K562 (cell line): ENCODE measurements around the gene HES5.

Source experiments
- FOS ChIP-seq: IDR thresholded peaks from 3 replicates; pipeline ENCODE4 v1.6.1; 2011; ENCODE audit not compliant: insufficient read length; ENCODE audit errors: extremely low read depth
- HCFC1 ChIP-seq: IDR thresholded peaks from 2 replicates; pipeline ENCODE4 v1.6.1; 2012; ENCODE audit warnings: low read depth, low read length, improper control_type of control experiment
- KLF16 ChIP-seq: IDR thresholded peaks from 2 replicates; pipeline ENCODE4 v1.6.1; 2016; ENCODE audit warnings: antibody characterized with exemption
- POLR2A ChIP-seq: fragments of 450-650 bp; conservative IDR thresholded peaks from 2 replicates; pipeline ENCODE4 v1.6.1; 2016
- SAFB ChIP-seq: fragments of 200-400 bp; formaldehyde crosslinking; IDR thresholded peaks from 2 replicates; pipeline ENCODE4 v1.6.1; 2017; ENCODE audit warnings: low read depth, low read length, borderline replicate concordance
- SIN3A ChIP-seq, 2 experiments: fragments of 150-350 bp in 1 of 2; IDR thresholded peaks; 2 replicates each; pipeline ENCODE4 v1.6.1; 2011 to 2016; ENCODE audit warnings: borderline replicate concordance in 2 of 2, low read depth in 2 of 2, low read length in 2 of 2, mild to moderate bottlenecking in 2 of 2, moderate library complexity in 2 of 2; ENCODE audit not compliant: control insufficient read depth in 1 of 2
- TF ChIP-seq, protein P1 (sequence below): fragments of 450-650 bp; IDR thresholded peaks from 2 replicates; pipeline ENCODE4 v1.6.1; 2018; ENCODE audit not compliant: partially characterized antibody

DNA sequence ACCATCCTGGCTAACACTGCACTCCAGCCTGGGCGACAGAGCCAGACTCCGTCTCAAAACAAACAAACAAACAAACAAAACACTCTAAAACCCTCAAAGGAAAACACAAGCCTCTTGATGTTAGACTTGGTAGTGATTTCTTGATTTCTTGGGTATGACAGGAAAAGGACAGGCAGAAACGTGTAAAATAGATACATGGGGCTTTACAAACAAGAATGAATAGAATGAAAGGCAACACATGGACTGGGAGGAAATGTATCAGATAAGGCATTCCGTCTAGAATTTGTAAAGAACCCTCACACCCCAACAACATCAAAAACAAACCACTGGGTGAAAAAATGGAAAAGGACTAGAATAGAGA lies 48.7 kb upstream of the HES5 start:
- TF ChIP-seq POLR2A (no peak), HCFC1 (no peak), FOS (no peak), KLF16 (no peak), SAFB (no peak), SIN3A (IDR thresholded peaks at IDR 0.05; ENCODE audit: borderline replicate concordance in 2 of 2, control insufficient read depth in 1 of 2, low read depth in 2 of 2, low read length in 2 of 2) (no peak)
- TF ChIP-seq, protein P1, sequence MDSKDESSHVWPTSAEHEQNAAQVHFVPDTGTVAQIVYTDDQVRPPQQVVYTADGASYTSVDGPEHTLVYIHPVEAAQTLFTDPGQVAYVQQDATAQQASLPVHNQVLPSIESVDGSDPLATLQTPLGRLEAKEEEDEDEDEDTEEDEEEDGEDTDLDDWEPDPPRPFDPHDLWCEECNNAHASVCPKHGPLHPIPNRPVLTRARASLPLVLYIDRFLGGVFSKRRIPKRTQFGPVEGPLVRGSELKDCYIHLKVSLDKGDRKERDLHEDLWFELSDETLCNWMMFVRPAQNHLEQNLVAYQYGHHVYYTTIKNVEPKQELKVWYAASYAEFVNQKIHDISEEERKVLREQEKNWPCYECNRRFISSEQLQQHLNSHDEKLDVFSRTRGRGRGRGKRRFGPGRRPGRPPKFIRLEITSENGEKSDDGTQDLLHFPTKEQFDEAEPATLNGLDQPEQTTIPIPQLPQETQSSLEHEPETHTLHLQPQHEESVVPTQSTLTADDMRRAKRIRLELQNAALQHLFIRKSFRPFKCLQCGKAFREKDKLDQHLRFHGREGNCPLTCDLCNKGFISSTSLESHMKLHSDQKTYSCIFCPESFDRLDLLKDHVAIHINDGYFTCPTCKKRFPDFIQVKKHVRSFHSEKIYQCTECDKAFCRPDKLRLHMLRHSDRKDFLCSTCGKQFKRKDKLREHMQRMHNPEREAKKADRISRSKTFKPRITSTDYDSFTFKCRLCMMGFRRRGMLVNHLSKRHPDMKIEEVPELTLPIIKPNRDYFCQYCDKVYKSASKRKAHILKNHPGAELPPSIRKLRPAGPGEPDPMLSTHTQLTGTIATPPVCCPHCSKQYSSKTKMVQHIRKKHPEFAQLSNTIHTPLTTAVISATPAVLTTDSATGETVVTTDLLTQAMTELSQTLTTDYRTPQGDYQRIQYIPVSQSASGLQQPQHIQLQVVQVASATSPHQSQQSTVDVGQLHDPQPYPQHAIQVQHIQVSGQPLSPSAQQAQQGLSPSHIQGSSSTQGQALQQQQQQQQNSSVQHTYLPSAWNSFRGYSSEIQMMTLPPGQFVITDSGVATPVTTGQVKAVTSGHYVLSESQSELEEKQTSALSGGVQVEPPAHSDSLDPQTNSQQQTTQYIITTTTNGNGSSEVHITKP, result no peak
